H1 (cell line): ENCODE results near the gene ASIC5. TPM values are rescaled to one million over a fixed set of nuclear protein-coding genes. Genes with fewer than 3 reads are reported as not detected.

Source experiments
- CTCF ChIA-PET: fragments of 300-600 bp; sonication (Branson Sonifier 250); formaldehyde crosslinking; loops from one replicate; lab custom pipeline; 2021; ENCODE audit not compliant: partially characterized antibody; lab: Charles Lee
- POLR2A ChIA-PET: fragments of 300-600 bp; sonication (Branson Sonifier 250); formaldehyde crosslinking; loops from one replicate; lab custom pipeline; 2021; ENCODE audit warnings: inconsistent platforms; ENCODE audit not compliant: partially characterized antibody; lab: Charles Lee
- DNase-seq, 2 experiments: peaks; one replicate each; pipeline versions ENCODE4 v3.0.0 to v3.0.0-alpha.2; 2010 to 2022; ENCODE audit warnings: low spot score in 2 of 2, low read depth in 1 of 2, mixed read lengths in 1 of 2
- FAIRE-seq: peaks from 2 replicates; lab custom pipeline; 2011; peaks lifted over from hg19 to GRCh38; lab: Jason Lieb, UNC
- H2AFZ ChIP-seq: 2 replicates; pipeline ENCODE4 v1.8.1; 2012; ENCODE audit warnings: low read length, inconsistent platforms
- H2AK5ac ChIP-seq: 2 replicates; pipeline ENCODE4 v1.6.1; 2013; ENCODE audit warnings: low read depth, low read length
- H2BK120ac ChIP-seq: replicated peaks from 2 replicates; pipeline ENCODE3; 2013; ENCODE audit warnings: low read depth, low read length, inconsistent platforms
- H2BK12ac ChIP-seq: 2 replicates; pipeline ENCODE4 v1.6.1; 2013; ENCODE audit warnings: low read depth, low read length
- H2BK15ac ChIP-seq: 2 replicates; pipeline ENCODE4 v1.6.1; 2013; ENCODE audit warnings: low read length
- H2BK20ac ChIP-seq: 2 replicates; pipeline ENCODE4 v1.6.1; 2013; ENCODE audit warnings: low read length
- H2BK5ac ChIP-seq: 2 replicates; pipeline ENCODE4 v1.6.1; 2013; ENCODE audit warnings: low read depth, low read length
- H3K14ac ChIP-seq: 2 replicates; pipeline ENCODE4 v1.6.1; 2013; ENCODE audit warnings: inconsistent platforms; ENCODE audit not compliant: insufficient read length
- H3K18ac ChIP-seq: 2 replicates; pipeline ENCODE4 v1.6.1; 2013; ENCODE audit warnings: low read length; ENCODE audit errors: extremely low read depth
- H3K23ac ChIP-seq: 2 replicates; pipeline ENCODE4 v1.6.1; 2013; ENCODE audit warnings: inconsistent platforms; ENCODE audit not compliant: insufficient read length
- H3K23me2 ChIP-seq: 2 replicates; pipeline ENCODE4 v1.6.1; 2013; ENCODE audit warnings: low read depth, low read length
- H3K27ac ChIP-seq: 2 replicates; pipeline ENCODE4 v1.6.1; 2011; ENCODE audit warnings: low read depth, low read length, inconsistent platforms
- H3K27me3 ChIP-seq, 4 experiments: replicated peaks in 1 of 4; 1 replicate in 1 of 4; 2 replicates in 3 of 4; pipeline versions ENCODE4 v1.6.1 to v1.8.1; 2011 to 2013; ENCODE audit warnings: low read length in 3 of 4, mild to moderate bottlenecking in 3 of 4, inconsistent platforms in 2 of 4, mixed read lengths in 2 of 4, moderate library complexity in 1 of 4; ENCODE audit not compliant: control insufficient read depth in 3 of 4, insufficient read depth in 3 of 4; ENCODE audit errors: extremely low read depth in 1 of 4
- H3K36me3 ChIP-seq, 4 experiments: 2 replicates each; pipeline versions ENCODE4 v1.6.1 to v1.8.1; 2011 to 2013; ENCODE audit warnings: mild to moderate bottlenecking in 4 of 4, low read length in 3 of 4, moderate library complexity in 2 of 4, control low read depth in 1 of 4, inconsistent platforms in 1 of 4; ENCODE audit not compliant: insufficient read depth in 4 of 4, control insufficient read depth in 2 of 4
- H3K4ac ChIP-seq: replicated peaks from 2 replicates; pipeline ENCODE3; 2013; ENCODE audit warnings: low read length, low read depth, mixed read lengths, inconsistent platforms; ENCODE audit not compliant: insufficient read length
- H3K4me1 ChIP-seq, 4 experiments: replicated peaks in 1 of 4; 1 replicate in 1 of 4; 2 replicates in 3 of 4; pipeline versions ENCODE4 v1.6.1 to v1.8.1; 2011 to 2013; ENCODE audit warnings: low read length in 3 of 4, inconsistent platforms in 2 of 4, mixed read lengths in 1 of 4; ENCODE audit not compliant: insufficient read depth in 4 of 4, control insufficient read depth in 3 of 4
- H3K4me2 ChIP-seq, 2 experiments: 2 replicates each; pipeline versions ENCODE4 v1.6.1 to v1.8.1; 2011 to 2013; ENCODE audit warnings: low read depth in 2 of 2, low read length in 2 of 2, control low read depth in 1 of 2, inconsistent platforms in 1 of 2, mild to moderate bottlenecking in 1 of 2; ENCODE audit not compliant: insufficient read depth in 1 of 2
- H3K4me3 ChIP-seq, 4 experiments: fragments of 200-600, 300-600 bp in 1 of 4; sonication (generic), shearing (Covaris generic), sonication (Bioruptor Twin) in 1 of 4; 2 replicates each; pipeline versions ENCODE4 v1.5.1 to v1.8.1; 2011 to 2016; ENCODE audit warnings: low read length in 4 of 4, low read depth in 3 of 4, control low read depth in 2 of 4, inconsistent platforms in 2 of 4, mild to moderate bottlenecking in 2 of 4, mixed read lengths in 1 of 4, moderate library complexity in 1 of 4; ENCODE audit not compliant: insufficient read depth in 2 of 4; ENCODE audit errors: extremely low read depth in 1 of 4
- H3K56ac ChIP-seq: replicated peaks from 2 replicates; pipeline ENCODE3; 2013; ENCODE audit warnings: low read depth, mild to moderate bottlenecking, mixed read lengths, low read length, inconsistent platforms; ENCODE audit not compliant: insufficient read length
- H3K79me1 ChIP-seq: 2 replicates; pipeline ENCODE4 v1.6.1; 2013; ENCODE audit warnings: low read depth, low read length, control low read depth
- H3K79me2 ChIP-seq, 2 experiments: 2 replicates each; pipeline versions ENCODE4 v1.6.1 to v1.8.1; 2012 to 2013; ENCODE audit warnings: low read length in 2 of 2, mild to moderate bottlenecking in 2 of 2, inconsistent platforms in 1 of 2; ENCODE audit not compliant: insufficient read depth in 2 of 2, control insufficient read depth in 1 of 2
- H3K9ac ChIP-seq, 4 experiments: replicated peaks in 1 of 4; 1 replicate in 1 of 4; 2 replicates in 3 of 4; pipeline versions ENCODE4 v1.6.1 to v1.8.1; 2011 to 2013; ENCODE audit warnings: low read depth in 3 of 4, low read length in 3 of 4, control low read depth in 2 of 4, mild to moderate bottlenecking in 2 of 4, moderate library complexity in 2 of 4, inconsistent platforms in 1 of 4; ENCODE audit errors: extremely low read depth in 1 of 4
- H3K9me3 ChIP-seq, 2 experiments: 2 replicates each; pipeline versions ENCODE4 v1.6.1 to v1.8.1; 2012 to 2013; ENCODE audit warnings: mild to moderate bottlenecking in 2 of 2, moderate library complexity in 2 of 2, control low read depth in 1 of 2, inconsistent platforms in 1 of 2, low read depth in 1 of 2, low read length in 1 of 2, mixed read lengths in 1 of 2; ENCODE audit not compliant: insufficient read depth in 2 of 2
- H4K20me1 ChIP-seq, 2 experiments: replicated peaks in 1 of 2; 2 replicates each; pipeline versions ENCODE3 to v1.8.1; 2011 to 2013; ENCODE audit warnings: inconsistent platforms in 2 of 2, low read length in 2 of 2, mild to moderate bottlenecking in 1 of 2; ENCODE audit not compliant: insufficient read depth in 2 of 2, control insufficient read depth in 1 of 2
- H4K5ac ChIP-seq: 2 replicates; pipeline ENCODE4 v1.6.1; 2013; ENCODE audit warnings: low read length, low read depth, mixed read lengths, inconsistent platforms; ENCODE audit not compliant: insufficient read length
- H4K8ac ChIP-seq: 2 replicates; pipeline ENCODE4 v1.8.0; 2013; ENCODE audit warnings: mild to moderate bottlenecking, moderate library complexity, low read length, inconsistent platforms; ENCODE audit not compliant: insufficient read depth; ENCODE audit errors: extremely low read depth
- H4K91ac ChIP-seq: replicated peaks from 2 replicates; pipeline ENCODE3; 2013; ENCODE audit warnings: low read length, mixed read lengths, inconsistent platforms; ENCODE audit not compliant: insufficient read length
- GTF2F1 ChIP-seq: IDR thresholded peaks from 2 replicates; pipeline ENCODE4 v1.6.1; 2012; ENCODE audit warnings: low read depth, low read length, improper control_type of control experiment, borderline replicate concordance
- HDAC6 ChIP-seq: IDR thresholded peaks from one replicate; pipeline ENCODE4 v1.7.1; 2012; ENCODE audit warnings: low read depth, mild to moderate bottlenecking, inconsistent platforms, low read length, moderate library complexity
- WGBS, 2 experiments: shearing (Covaris generic) in 1 of 2; methylation state at CpG; one replicate each; pipeline versions ENCODE4 v1.1.6 to v1.1.7; 2013 to 2015; ENCODE audit warnings: low lambda C conversion rate in 2 of 2, mixed read lengths in 2 of 2, inconsistent platforms in 1 of 2, low coverage in 1 of 2, missing lambda C conversion rate in 1 of 2; ENCODE audit not compliant: insufficient replicate concordance in 2 of 2, insufficient coverage in 1 of 2, insufficient read length in 1 of 2; ENCODE audit errors: extremely low coverage in 1 of 2, missing lambda C conversion rate in 1 of 2; 5-methylcytosine and 5-hydroxymethylcytosine counted together
- polyA plus RNA-seq, 7 experiments: library from polyadenylated mRNA; depleted of rRNA in 3 of 7; stranded (reverse) in 5 of 7; unstranded in 2 of 7; fragments of >200 nt in 5 of 7; fragments of 200-250 nt in 2 of 7; gene quantifications; 1 replicate in 5 of 7; 2 replicates in 1 of 7; 4 replicates in 1 of 7; pipeline versions ENCODE4 v1.2.1 to v1.2.3, GENCODE V29; 2011 to 2013; ENCODE audit warnings: missing spikeins in 2 of 7, mixed read lengths in 2 of 7
- total RNA-seq: library from RNA; stranded (reverse); fragmentation: NEBNext Ultra II Directional; extraction: Animal tissue kit (Norgen Biotek cat#: 25700); gene quantifications from 2 replicates; pipeline ENCODE4 v1.2.1, GENCODE V29; 2021

Gene ASIC5
- total and polyA plus RNA-seq, 2 of the 8 experiments (the other 6 are each of a cell fraction or from before 2014, with no cell fraction given), result not detected

DNA sequence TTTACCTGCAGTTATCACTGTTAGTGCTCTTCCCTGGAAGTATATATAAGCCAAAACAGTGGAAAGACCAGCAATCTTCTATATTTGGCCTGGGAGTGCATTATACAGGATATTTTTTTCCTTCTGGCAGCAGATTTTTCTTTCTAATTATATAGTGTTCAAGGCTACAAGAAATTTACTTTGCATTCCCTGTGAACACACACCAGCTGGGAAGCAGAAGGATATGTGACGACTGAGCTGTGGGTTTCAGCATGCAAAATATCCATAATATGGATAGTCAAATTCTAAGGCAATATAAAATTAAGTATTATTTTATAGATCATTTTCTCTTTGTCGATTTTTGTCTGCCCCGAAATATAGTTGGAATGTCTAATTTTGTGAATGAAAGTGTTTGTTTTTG lies 76.1 kb downstream of the ASIC5 start:
- FAIRE-seq (no peak), DNase-seq (no peak)
- 0 out of 2 replicates have a peak, but pooled peaks cover 1% of the 10 kb centered on the region for H3K23me2 ChIP-seq
- no peak overlapping the region for H3K14ac ChIP-seq
- H3K4ac ChIP-seq, result no peak overlapping the region
- no peak overlapping the region for H4K8ac ChIP-seq
- no peak overlapping the region for H2AK5ac ChIP-seq
- H3K18ac ChIP-seq, result no peak overlapping the region
- H4K91ac ChIP-seq, result no peak overlapping the region
- H4K5ac ChIP-seq, result no peak overlapping the region
- no peak overlapping the region for H3K23ac ChIP-seq
- no peak overlapping the region for H2BK20ac ChIP-seq
- no peak overlapping the region for H3K9ac ChIP-seq
- H3K4me1 ChIP-seq, result no peaks in the 10 kb centered on the region
- no peaks in the 10 kb centered on the region for H3K36me3 ChIP-seq
- WGBS, 2 experiments, result 57% methylated on average over 3 of the region's 3 CpGs; no CpG with 5 or more reads in 1 of the 2 experiments
- H3K4me3 ChIP-seq, result no peak overlapping the region
- no peaks in the 10 kb centered on the region for H4K20me1 ChIP-seq
- no peak overlapping the region for H3K56ac ChIP-seq
- H2BK12ac ChIP-seq, result no peak overlapping the region
- ChIA-PET POLR2A (no interaction called here), CTCF (no interaction called here)
- H3K4me2 ChIP-seq, result no peak overlapping the region
- no peak overlapping the region for H2BK120ac ChIP-seq
- no peaks in the 10 kb centered on the region for H3K79me1 ChIP-seq
- no peaks in the 10 kb centered on the region for H3K9me3 ChIP-seq
- H3K27ac ChIP-seq, result no peak overlapping the region
- no peaks in the 10 kb centered on the region for H3K79me2 ChIP-seq
- H2BK5ac ChIP-seq, result no peak overlapping the region
- H2BK15ac ChIP-seq, result no peak overlapping the region
- H3K27me3 ChIP-seq, result no peaks in the 10 kb centered on the region
- no peak overlapping the region for H2AFZ ChIP-seq
- no peak for TF ChIP-seq HDAC6
- TF ChIP-seq GTF2F1, result no peak
